K562 (cell line): ENCODE measurements around the gene PRR19. TPM values are rescaled to one million over a fixed set of nuclear protein-coding genes. Genes with fewer than 3 reads are reported as not detected.

Source experiments
- CBFA2T3 ChIP-seq: fragments of 450-650 bp; IDR thresholded peaks from 2 replicates; pipeline ENCODE4 v1.6.1; 2017
- CTCF ChIP-seq, 3 experiments: IDR thresholded peaks in 2 of 3; conservative IDR thresholded peaks in 1 of 3; 2 replicates each; pipeline ENCODE4 v1.5.1; 2011 to 2012; ENCODE audit warnings: low read length in 3 of 3, mild to moderate bottlenecking in 3 of 3, control low read depth in 2 of 3, improper control_type of control experiment in 1 of 3, inconsistent platforms in 1 of 3, low read depth in 1 of 3, mixed read lengths in 1 of 3, moderate library complexity in 1 of 3; ENCODE audit not compliant: insufficient read depth in 2 of 3
- CTCFL ChIP-seq: IDR thresholded peaks from 2 replicates; pipeline ENCODE4 v1.6.1; 2011; ENCODE audit warnings: borderline replicate concordance, low read depth, mild to moderate bottlenecking, moderate library complexity, low read length; ENCODE audit not compliant: insufficient read depth, poor library complexity, severe bottlenecking
- CXXC5 ChIP-seq: fragments of 250-450 bp; sonication (Bioruptor Pico); IDR thresholded peaks from 2 replicates; pipeline ENCODE4 v1.8.0; 2022; ENCODE audit warnings: inconsistent platforms, mild to moderate bottlenecking, moderate library complexity
- FOSL1 ChIP-seq: fragments of 200-800 bp; sonication (Bioruptor generic); conservative IDR thresholded peaks from 2 replicates; pipeline ENCODE4 v1.6.1; 2016; ENCODE audit warnings: missing genetic modification characterization, missing compliant biosample characterization
- ILF3 ChIP-seq: fragments of 450-650 bp; IDR thresholded peaks from 2 replicates; pipeline ENCODE4 v1.6.1; 2018; ENCODE audit warnings: antibody characterized with exemption, mild to moderate bottlenecking, moderate library complexity, borderline replicate concordance
- MAFF ChIP-seq: IDR thresholded peaks from 2 replicates; pipeline ENCODE4 v1.6.1; 2012; ENCODE audit warnings: low read length, improper control_type of control experiment
- MAX ChIP-seq: sonication (generic); formaldehyde crosslinking; IDR thresholded peaks from 2 replicates; pipeline ENCODE4 v1.9.0; 2022; ENCODE audit warnings: mild to moderate bottlenecking, missing genetic modification reagents
- NCOA1 ChIP-seq: fragments of 450-650 bp; IDR thresholded peaks from 2 replicates; pipeline ENCODE4 v1.6.1; 2016; ENCODE audit warnings: low read depth
- NEUROD1 ChIP-seq: fragments of 150-350 bp; IDR thresholded peaks from 2 replicates; pipeline ENCODE4 v1.6.1; 2014; ENCODE audit warnings: borderline replicate concordance, low read length, low read depth; ENCODE audit not compliant: partially characterized antibody
- NFATC3 ChIP-seq: fragments of 450-650 bp; IDR thresholded peaks from 2 replicates; pipeline ENCODE4 v1.6.1; 2017; ENCODE audit warnings: mild to moderate bottlenecking
- PRDM10 ChIP-seq: fragments of 450-650 bp; IDR thresholded peaks from 2 replicates; pipeline ENCODE4 v1.6.1; 2018; ENCODE audit not compliant: partially characterized antibody
- RBM39 ChIP-seq: fragments of 200-400 bp; formaldehyde crosslinking; optimal IDR thresholded peaks from 2 replicates; pipeline ENCODE3; 2018; ENCODE audit warnings: low read depth, low read length
- SETDB1 ChIP-seq: IDR thresholded peaks from one replicate; pipeline ENCODE4 v1.6.1; 2012; ENCODE audit warnings: low read length, control low read depth, inconsistent platforms
- SMARCA4 ChIP-seq: fragments of 450-650 bp; IDR thresholded peaks from 2 replicates; pipeline ENCODE4 v1.6.1; 2016
- ZBTB12 ChIP-seq: fragments of 250-450 bp; sonication (Bioruptor Pico); IDR thresholded peaks from 2 replicates; pipeline ENCODE4 v1.4.0; 2020
- ZNF280B ChIP-seq: fragments of 250-450 bp; sonication (Bioruptor Pico); IDR thresholded peaks from 2 replicates; pipeline ENCODE4 v1.5.1; 2021; ENCODE audit warnings: mild to moderate bottlenecking
- ZNF780A ChIP-seq: fragments of 250-450 bp; sonication (Bioruptor Pico); IDR thresholded peaks from 2 replicates; pipeline ENCODE4 v1.5.0; 2021; ENCODE audit warnings: mild to moderate bottlenecking
- polyA plus RNA-seq, 8 experiments: library from polyadenylated mRNA; depleted of rRNA in 4 of 8; stranded (reverse) in 5 of 8; unstranded in 3 of 8; fragments of >200 nt; fragmentation: Nextera tagmentation in 2 of 8; fragmentation: Illumina TruSeq in 1 of 8; extraction: Ambion mirVana in 2 of 8; extraction: Trizol in 1 of 8; gene quantifications; 2 replicates each; pipeline versions ENCODE4 v1.2.1 to v1.2.3, GENCODE V29; 2011 to 2014; ENCODE audit warnings: inconsistent platforms in 1 of 8, missing spikeins in 1 of 8
- total RNA-seq, 7 experiments: library from RNA; depleted of rRNA in 6 of 7; stranded (reverse); fragments of >200 nt in 6 of 7; fragmentation: Illumina TruSeq in 2 of 7; extraction: Trizol in 2 of 7; gene quantifications; 2 replicates each; pipeline versions ENCODE4 v1.2.1 to v1.2.3, GENCODE V29; 2011 to 2021; ENCODE audit warnings: low replicate concordance in 1 of 7

The PRR19 gene
- total and polyA plus RNA-seq, 9 of the 15 experiments (the other 6 are each of a cell fraction or from before 2014, with no cell fraction given), result 0.10 to 1.6 (median 0.54) TPM

- TF ChIP-seq CTCFL, result peak; percentile 88
- TF ChIP-seq CBFA2T3, result no peak
- TF ChIP-seq PRDM10, result peak; percentile 55
- TF ChIP-seq ZNF280B (CRISPR knock-in tag), result no peak
- TF ChIP-seq ZNF780A (CRISPR knock-in tag), result no peak
- TF ChIP-seq ILF3, result no peak
- no peak for TF ChIP-seq ZBTB12
- TF ChIP-seq FOSL1 (tag), result no peak
- TF ChIP-seq CXXC5 (CRISPR knock-in tag), result no peak
- peak; percentile 94 to 97 (median 97) for TF ChIP-seq CTCF (IDR thresholded peaks at IDR 0.05 in 2 of 3, conservative IDR thresholded peaks at IDR 0.05 in 1 of 3; ENCODE audit: insufficient read depth in 2 of 3, low read depth in 1 of 3, low read length in 3 of 3)
- peak; percentile 65 for TF ChIP-seq NEUROD1
- TF ChIP-seq MAX, result no peak; the same call in 1 of the 2 replicates
- TF ChIP-seq NFATC3, result no peak
- TF ChIP-seq SMARCA4, result no peak
- TF ChIP-seq MAFF, result no peak
- TF ChIP-seq NCOA1, result no peak
- no peak for TF ChIP-seq SETDB1
- TF ChIP-seq RBM39, result no peak
Observed at GRCh38 chr19:42295831-42296525, 6.0 kb upstream of the PRR19 start (continued).
